Smooth muscle cell (in vitro differentiated cells): ENCODE results near the gene HSD17B8. TPM values are rescaled to one million over a fixed set of nuclear protein-coding genes. Genes with fewer than 3 reads are reported as not detected.
A peak's percentile ranks its signal among the peaks of the same experiment; 100 is the strongest.

Source experiments
- DNase-seq: peaks from one replicate; lab custom pipeline; 2025; ENCODE audit not compliant: unreplicated experiment; lab: John Stamatoyannopoulos, UW
- H2AFZ ChIP-seq: fragments of 200-600 bp; sonication (generic); 2 replicates; pipeline ENCODE4 v1.6.0; 2016; ENCODE audit warnings: antibody characterized with exemption, low read depth, mild to moderate bottlenecking
- H3F3A ChIP-seq: fragments of 200-600 bp; sonication (generic); 2 replicates; pipeline ENCODE4 v1.6.0; 2017; ENCODE audit warnings: antibody characterized with exemption, low read depth
- H3K27ac ChIP-seq: fragments of 200-600 bp; sonication (generic); 2 replicates; pipeline ENCODE4 v1.5.1; 2016; ENCODE audit warnings: low read depth, mild to moderate bottlenecking
- H3K27me3 ChIP-seq: fragments of 200-600 bp; sonication (generic); 2 replicates; pipeline ENCODE4 v1.6.1; 2016; ENCODE audit warnings: low read depth, mild to moderate bottlenecking
- H3K36me3 ChIP-seq: fragments of 200-600 bp; sonication (generic); 2 replicates; pipeline ENCODE4 v1.5.1; 2016; ENCODE audit warnings: low read depth
- H3K4me1 ChIP-seq: fragments of 200-600 bp; sonication (generic); 2 replicates; pipeline ENCODE4 v1.5.1; 2016; ENCODE audit warnings: low read depth
- H3K4me2 ChIP-seq: fragments of 200-600 bp; sonication (generic); 2 replicates; pipeline ENCODE4 v1.6.0; 2016; ENCODE audit warnings: mild to moderate bottlenecking
- H3K4me3 ChIP-seq: fragments of 200-600 bp; sonication (generic); 2 replicates; pipeline ENCODE4 v1.5.1; 2016; ENCODE audit warnings: mild to moderate bottlenecking
- H3K79me2 ChIP-seq: fragments of 200-600 bp; sonication (generic); 2 replicates; pipeline ENCODE4 v1.6.0; 2016; ENCODE audit warnings: low read depth, mild to moderate bottlenecking
- H3K9ac ChIP-seq: fragments of 200-600 bp; sonication (generic); 2 replicates; pipeline ENCODE4 v1.6.0; 2016; ENCODE audit warnings: low read depth
- H3K9me3 ChIP-seq: fragments of 200-600 bp; sonication (generic); replicated peaks from 2 replicates; pipeline ENCODE4 v1.5.1; 2016; ENCODE audit warnings: low read depth
- H4K20me1 ChIP-seq: fragments of 200-600 bp; sonication (generic); 2 replicates; pipeline ENCODE4 v1.6.0; 2016; ENCODE audit warnings: low read depth
- WGBS: methylation state at CpG from one replicate; pipeline ENCODE4 v1.1.7; 2016; ENCODE audit warnings: low lambda C conversion rate; 5-methylcytosine and 5-hydroxymethylcytosine counted together
- polyA plus RNA-seq: library from polyadenylated mRNA; unstranded; fragments of >200 nt; fragmentation: Nextera tagmentation; extraction: Ambion mirVana; gene quantifications from 2 replicates; pipeline ENCODE4 v1.2.1, GENCODE V29; 2016
- total RNA-seq: library from RNA; depleted of rRNA; stranded (reverse); fragments of >200 nt; gene quantifications from 2 replicates; pipeline ENCODE4 v1.2.3, GENCODE V29; 2014
- TF ChIP-seq, protein P1 (sequence below): fragments of 200-600 bp; sonication (generic); IDR thresholded peaks from 2 replicates; pipeline ENCODE4 v1.5.1; 2017; ENCODE audit warnings: borderline replicate concordance, mild to moderate bottlenecking, antibody characterized with exemption; ENCODE audit not compliant: insufficient read depth, poor library complexity, severe bottlenecking

HSD17B8 gene
- total and polyA plus RNA-seq, 2 experiments from 2014 or later, result 3.7 to 4.9 TPM

DNA sequence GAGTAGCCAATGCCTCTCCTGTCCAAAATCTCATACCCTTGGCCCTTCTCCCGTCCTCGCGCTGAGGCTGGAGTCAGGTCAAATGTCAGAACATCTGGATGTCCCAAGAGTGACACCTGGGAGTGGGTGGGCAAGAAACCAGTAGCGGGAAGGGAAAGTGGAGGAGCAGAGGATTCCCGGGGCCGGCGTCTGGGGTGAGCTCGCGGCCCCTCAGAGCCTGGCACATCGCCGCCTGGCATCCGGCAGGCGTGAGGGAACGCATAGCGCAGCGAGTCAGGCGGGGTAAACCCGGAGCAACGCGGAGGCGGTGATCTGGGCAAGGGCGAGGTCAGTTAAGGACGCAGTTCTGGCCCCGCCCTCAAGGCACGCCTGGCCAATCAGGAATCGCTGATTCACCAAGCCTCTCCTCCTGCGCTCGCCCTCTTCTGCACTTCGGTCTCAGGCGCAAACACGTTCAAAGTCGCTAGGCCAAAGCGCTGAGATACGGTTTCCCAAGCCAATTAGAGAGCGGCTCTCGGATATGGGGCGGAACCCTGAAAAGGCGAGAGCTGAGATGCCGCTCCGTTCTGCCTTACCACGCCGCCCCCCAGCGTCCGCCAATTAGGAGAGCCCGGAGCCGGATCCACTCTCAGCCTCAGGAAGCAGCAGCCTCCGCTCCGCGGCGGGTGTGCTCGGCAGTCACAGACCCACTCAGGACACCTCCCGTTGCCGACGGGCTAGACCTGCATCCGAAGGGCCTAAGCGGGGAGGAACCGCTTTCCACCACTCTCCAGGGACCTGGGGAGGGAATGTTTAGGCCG is 44.7 kb downstream of the HSD17B8 start:
- Histone ChIP-seq H3K36me3 (no peaks in the 10 kb centered on the region), H3K27me3 (no peaks in the 10 kb centered on the region), H3K9me3 (no peaks in the 10 kb centered on the region), H3K4me2 (peak overlapping the region; percentile 90), H3K27ac (peak overlapping the region; percentile 73), H3F3A (no peaks in the 10 kb centered on the region), H3K4me3 (peak overlapping the region; percentile 53), H2AFZ (peak overlapping the region; percentile 57), H3K9ac (peak overlapping the region; percentile 72), H3K4me1 (peaks cover 15% of the 10 kb centered on the region), H4K20me1 (no peaks in the 10 kb centered on the region), H3K79me2 (no peaks in the 10 kb centered on the region)
- WGBS, result under 1% methylated on average over 58 of the region's 58 CpGs
- DNase-seq, result peak; percentile 98
- TF ChIP-seq, protein P1, sequence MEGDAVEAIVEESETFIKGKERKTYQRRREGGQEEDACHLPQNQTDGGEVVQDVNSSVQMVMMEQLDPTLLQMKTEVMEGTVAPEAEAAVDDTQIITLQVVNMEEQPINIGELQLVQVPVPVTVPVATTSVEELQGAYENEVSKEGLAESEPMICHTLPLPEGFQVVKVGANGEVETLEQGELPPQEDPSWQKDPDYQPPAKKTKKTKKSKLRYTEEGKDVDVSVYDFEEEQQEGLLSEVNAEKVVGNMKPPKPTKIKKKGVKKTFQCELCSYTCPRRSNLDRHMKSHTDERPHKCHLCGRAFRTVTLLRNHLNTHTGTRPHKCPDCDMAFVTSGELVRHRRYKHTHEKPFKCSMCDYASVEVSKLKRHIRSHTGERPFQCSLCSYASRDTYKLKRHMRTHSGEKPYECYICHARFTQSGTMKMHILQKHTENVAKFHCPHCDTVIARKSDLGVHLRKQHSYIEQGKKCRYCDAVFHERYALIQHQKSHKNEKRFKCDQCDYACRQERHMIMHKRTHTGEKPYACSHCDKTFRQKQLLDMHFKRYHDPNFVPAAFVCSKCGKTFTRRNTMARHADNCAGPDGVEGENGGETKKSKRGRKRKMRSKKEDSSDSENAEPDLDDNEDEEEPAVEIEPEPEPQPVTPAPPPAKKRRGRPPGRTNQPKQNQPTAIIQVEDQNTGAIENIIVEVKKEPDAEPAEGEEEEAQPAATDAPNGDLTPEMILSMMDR, result no peak

DNA sequence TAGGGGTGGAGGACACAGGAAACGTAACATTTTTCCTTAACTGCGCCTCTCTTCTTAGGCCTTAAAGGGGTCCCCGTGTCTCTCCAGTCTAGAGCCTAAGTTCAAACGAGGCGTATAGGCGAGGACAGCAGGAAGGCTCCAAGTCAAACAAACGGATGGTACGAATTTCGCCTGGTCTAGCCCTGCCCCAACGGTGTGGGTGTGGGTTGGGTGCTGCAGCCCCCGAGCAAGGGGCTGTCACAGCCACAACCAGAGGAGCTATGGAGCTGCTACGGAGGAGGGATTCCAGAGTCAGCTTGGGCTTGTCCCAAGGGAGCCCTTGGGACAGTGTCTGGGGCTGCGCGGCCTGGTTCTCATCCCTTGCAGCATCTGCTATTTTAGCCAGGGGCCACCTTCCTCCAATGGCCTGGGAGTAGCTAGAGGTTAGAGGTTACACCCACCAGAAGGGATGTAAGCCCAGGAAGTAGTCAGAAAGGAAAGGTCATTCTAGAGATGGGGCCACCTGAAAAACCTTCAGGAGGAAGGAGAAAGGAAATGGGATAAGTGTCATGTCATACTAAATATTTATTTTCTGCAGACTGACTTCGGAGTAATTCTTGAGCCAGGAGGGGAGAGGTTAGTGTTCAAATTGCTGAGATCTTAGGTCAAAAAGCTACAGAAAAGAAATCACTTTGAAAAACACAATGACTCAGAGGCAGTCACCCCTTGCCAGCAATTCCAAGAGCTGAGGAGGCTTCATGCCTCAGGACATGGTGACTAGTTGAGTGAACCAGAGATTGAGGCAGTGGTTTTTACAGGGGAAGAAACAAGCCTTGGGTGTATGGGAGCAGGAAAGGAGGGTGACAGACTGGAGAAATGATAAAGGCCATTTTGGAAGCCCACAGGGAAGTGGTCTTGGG is 45.5 kb downstream of the HSD17B8 start:
- DNase-seq, result no peak
- Histone ChIP-seq H3K4me1 (peaks cover 15% of the 10 kb centered on the region), H3F3A (no peaks in the 10 kb centered on the region), H3K9me3 (no peaks in the 10 kb centered on the region), H3K36me3 (no peaks in the 10 kb centered on the region), H4K20me1 (no peaks in the 10 kb centered on the region), H3K27me3 (no peaks in the 10 kb centered on the region), H2AFZ (peak overlapping the region; percentile 57), H3K4me3 (peak overlapping the region; percentile 53), H3K9ac (peak overlapping the region; percentile 72), H3K79me2 (no peaks in the 10 kb centered on the region), H3K27ac (peak overlapping the region; percentile 73), H3K4me2 (peak overlapping the region; percentile 90)
- TF ChIP-seq, protein P1, result no peak
- 35% methylated on average over 15 of the region's 15 CpGs for WGBS

DNA sequence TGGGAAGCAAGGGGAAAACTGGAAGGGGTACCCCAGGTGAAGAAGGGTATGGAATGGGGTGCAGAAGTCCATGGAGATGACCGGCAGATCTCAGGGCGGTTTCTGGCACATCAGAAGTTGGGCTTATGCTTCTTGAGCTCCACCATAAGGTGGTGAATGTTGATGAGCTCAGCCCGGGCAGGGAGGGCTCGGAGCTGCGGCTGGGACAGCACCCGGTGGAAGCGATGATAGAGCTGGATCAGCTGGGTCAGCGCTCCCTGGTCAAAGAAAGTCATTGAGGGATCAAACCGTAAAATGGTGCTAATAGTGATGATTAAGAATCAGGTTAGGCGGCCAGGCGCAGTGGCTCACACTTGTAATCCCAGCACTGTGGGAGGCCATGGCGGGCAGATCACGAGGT is 46.3 kb downstream of the HSD17B8 start:
- TF ChIP-seq, protein P1, result no peak
- Histone ChIP-seq H3K79me2 (no peaks in the 10 kb centered on the region), H3K36me3 (no peaks in the 10 kb centered on the region), H3K27me3 (no peaks in the 10 kb centered on the region), H3K9ac (no peak overlapping the region), H4K20me1 (no peaks in the 10 kb centered on the region), H3K27ac (peak overlapping the region; percentile 73), H3F3A (no peaks in the 10 kb centered on the region), H3K4me3 (no peak overlapping the region), H3K9me3 (no peaks in the 10 kb centered on the region), H3K4me2 (no peak overlapping the region), H2AFZ (no peak overlapping the region), H3K4me1 (peaks cover 15% of the 10 kb centered on the region)
- no peak for DNase-seq
- 95% methylated on average over 13 of the region's 13 CpGs for WGBS
